ENCODE results near the gene CFAP299.

CFAP299 gene

DNA sequence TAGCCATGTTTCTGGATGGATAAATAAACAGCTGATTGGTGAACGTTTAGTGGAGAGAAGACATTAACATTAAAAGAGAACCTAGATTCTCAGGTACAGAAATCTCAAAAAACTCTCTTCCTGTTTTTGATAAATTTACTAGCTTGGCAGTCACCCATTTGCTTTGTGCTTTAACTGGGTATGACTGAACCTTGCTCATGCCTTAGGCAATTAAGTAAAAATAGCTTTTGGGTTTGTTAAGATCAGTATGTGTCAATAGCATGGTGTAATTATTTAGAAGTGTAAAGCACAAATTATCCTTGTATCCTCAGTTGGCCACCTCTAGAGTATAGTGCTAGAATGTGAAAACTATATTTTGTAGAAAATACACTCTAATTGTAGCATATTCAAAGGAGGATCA is 200.0 kb downstream of the CFAP299 start:
- Mint-ChIP-seq H3K27ac (no peak overlapping the region), H3K27me3 (no peaks in the 10 kb centered on the region), H3K4me3 (no peak overlapping the region), H3K36me3 (no peaks in the 10 kb centered on the region), H3K9me3 (no peaks in the 10 kb centered on the region), H3K4me1 (no peaks in the 10 kb centered on the region)
- no peak for ATAC-seq

- peaks cover 12% of the 10 kb centered on the region for H3K4me1 Mint-ChIP-seq
- H3K9me3 Mint-ChIP-seq, result no peaks in the 10 kb centered on the region
- H3K36me3 Mint-ChIP-seq, result no peaks in the 10 kb centered on the region
- no peak for ATAC-seq
- H3K27ac Mint-ChIP-seq, result no peak overlapping the region
- peaks cover 13% of the 10 kb centered on the region for H3K27me3 Mint-ChIP-seq
- H3K4me3 Mint-ChIP-seq, result no peak overlapping the region
Measured at GRCh38 chr4:80538276-80538926, 202.9 kb downstream of the CFAP299 start.

DNA sequence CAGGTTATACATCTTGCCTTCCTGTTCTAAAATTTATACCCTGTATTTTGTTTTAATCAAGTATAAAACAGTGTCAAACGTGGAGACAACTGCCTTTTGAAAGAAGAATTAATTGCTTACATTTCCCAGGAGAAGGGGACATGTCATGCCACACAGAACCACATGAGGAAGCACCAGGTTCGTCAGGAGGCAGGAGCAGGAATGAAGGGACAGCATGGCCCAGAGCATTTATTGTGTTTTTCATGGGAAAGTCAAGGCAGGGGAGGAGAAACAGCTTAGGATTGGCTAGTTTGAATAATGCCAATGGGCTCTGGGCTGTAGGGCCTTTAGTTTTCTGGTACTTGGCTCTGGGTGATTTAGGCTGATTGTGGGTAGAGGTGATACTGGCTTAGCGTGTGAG is 203.7 kb downstream of the CFAP299 start:
- no peaks in the 10 kb centered on the region for H3K36me3 Mint-ChIP-seq
- peaks cover 17% of the 10 kb centered on the region for H3K4me1 Mint-ChIP-seq
- H3K9me3 Mint-ChIP-seq, result no peaks in the 10 kb centered on the region
- H3K27me3 Mint-ChIP-seq, result peaks cover 13% of the 10 kb centered on the region
- no peak overlapping the region for H3K27ac Mint-ChIP-seq
- no peak for ATAC-seq
- no peak overlapping the region for H3K4me3 Mint-ChIP-seq

DNA sequence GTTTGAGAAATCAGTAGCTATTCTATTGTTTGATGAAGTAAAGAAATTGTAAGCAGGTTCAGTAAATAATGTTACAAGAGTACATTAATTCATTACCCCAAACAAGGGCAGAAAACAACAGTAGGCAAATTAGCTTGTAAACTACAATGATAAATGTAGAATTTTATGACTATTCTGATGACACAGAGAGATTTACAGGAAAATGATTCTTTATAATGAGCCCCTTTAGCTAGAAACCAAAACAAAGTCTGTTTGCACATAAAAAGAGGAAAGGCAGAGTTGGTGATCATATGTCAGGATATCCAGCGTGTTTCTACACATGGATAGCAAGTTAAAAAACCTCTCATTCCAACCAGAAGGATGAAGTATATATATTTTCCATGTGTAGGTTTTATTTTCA is 204.8 kb downstream of the CFAP299 start:
- Mint-ChIP-seq H3K36me3 (no peaks in the 10 kb centered on the region), H3K27ac (no peak overlapping the region), H3K4me3 (no peak overlapping the region), H3K27me3 (peaks cover 13% of the 10 kb centered on the region), H3K9me3 (no peaks in the 10 kb centered on the region), H3K4me1 (peaks cover 17% of the 10 kb centered on the region)
- ATAC-seq, result no peak

GRCh38 chr4:80540785-80541469 is 205.4 kb downstream of the CFAP299 start:
- Mint-ChIP-seq H3K4me1 (peaks cover 17% of the 10 kb centered on the region), H3K27me3 (peaks cover 13% of the 10 kb centered on the region), H3K4me3 (no peak overlapping the region), H3K27ac (no peak overlapping the region), H3K9me3 (no peaks in the 10 kb centered on the region), H3K36me3 (no peaks in the 10 kb centered on the region)
- peak; percentile 81 for ATAC-seq

DNA sequence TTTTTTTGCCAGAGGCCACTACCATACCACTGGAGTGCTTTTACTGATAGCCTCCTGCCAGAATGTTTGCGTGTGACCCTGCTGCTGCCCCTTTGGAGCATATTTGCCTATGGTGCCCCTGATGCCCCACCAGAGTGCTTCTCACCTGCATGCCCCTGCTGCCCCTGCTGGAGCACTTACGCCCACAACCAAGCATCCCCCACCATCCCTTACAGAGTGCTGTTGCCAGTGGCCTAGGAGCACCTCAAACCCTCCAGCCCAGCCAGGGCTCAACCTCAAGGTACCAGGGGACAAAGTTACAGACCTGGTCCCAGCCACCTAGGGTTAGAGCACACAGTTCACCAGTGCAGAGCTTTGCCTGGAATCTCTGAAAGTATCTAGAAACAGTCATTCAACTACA is 207.2 kb downstream of the CFAP299 start:
- Mint-ChIP-seq H3K9me3 (no peaks in the 10 kb centered on the region), H3K4me3 (no peak overlapping the region), H3K4me1 (peaks cover 17% of the 10 kb centered on the region), H3K27ac (no peak overlapping the region), H3K36me3 (no peaks in the 10 kb centered on the region), H3K27me3 (peaks cover 13% of the 10 kb centered on the region)
- ATAC-seq, result peak; percentile 10

DNA sequence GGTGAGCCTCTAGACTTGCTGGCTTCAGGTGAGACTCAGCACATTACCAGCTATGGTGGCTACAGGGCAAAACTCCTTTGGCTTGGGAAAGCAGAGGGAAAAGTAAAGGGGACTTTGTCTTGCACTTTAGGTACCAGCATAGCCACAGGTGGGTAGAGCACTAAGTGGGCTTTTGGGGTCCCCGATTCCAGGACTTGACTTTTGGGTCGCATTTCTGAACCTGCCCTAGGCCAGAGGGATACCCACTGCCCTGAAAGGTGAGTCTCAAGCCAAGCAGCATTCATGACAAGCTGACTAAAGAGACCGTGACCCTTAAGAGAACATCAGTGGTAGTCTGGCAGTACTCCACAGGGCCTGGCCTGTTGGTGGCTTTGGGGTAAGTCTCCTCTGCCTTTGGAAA is 224.8 kb downstream of the CFAP299 start:
- no peak for ATAC-seq
- no peak overlapping the region for H3K27ac Mint-ChIP-seq
- H3K9me3 Mint-ChIP-seq, result peaks cover 3% of the 10 kb centered on the region
- no peaks in the 10 kb centered on the region for H3K4me1 Mint-ChIP-seq
- H3K36me3 Mint-ChIP-seq, result peaks cover 8% of the 10 kb centered on the region
- no peak overlapping the region for H3K4me3 Mint-ChIP-seq
- H3K27me3 Mint-ChIP-seq, result peaks cover 13% of the 10 kb centered on the region

- no peaks in the 10 kb centered on the region for H3K4me1 Mint-ChIP-seq
- peak; percentile 8 for ATAC-seq
- H3K27ac Mint-ChIP-seq, result no peak overlapping the region
- no peak overlapping the region for H3K4me3 Mint-ChIP-seq
- peaks cover 11% of the 10 kb centered on the region for H3K27me3 Mint-ChIP-seq
- peaks cover 3% of the 10 kb centered on the region for H3K9me3 Mint-ChIP-seq
- H3K36me3 Mint-ChIP-seq, result peaks cover 8% of the 10 kb centered on the region
Measured at GRCh38 chr4:80566203-80566872, 230.8 kb downstream of the CFAP299 start.

GRCh38 chr4:80568891-80569290 is 233.4 kb downstream of the CFAP299 start:
- ATAC-seq, result no peak
- no peak overlapping the region for H3K4me3 Mint-ChIP-seq
- no peaks in the 10 kb centered on the region for H3K36me3 Mint-ChIP-seq
- H3K27ac Mint-ChIP-seq, result no peak overlapping the region
- H3K27me3 Mint-ChIP-seq, result no peaks in the 10 kb centered on the region
- no peaks in the 10 kb centered on the region for H3K4me1 Mint-ChIP-seq
- no peaks in the 10 kb centered on the region for H3K9me3 Mint-ChIP-seq

- Mint-ChIP-seq H3K27me3 (no peaks in the 10 kb centered on the region), H3K36me3 (no peaks in the 10 kb centered on the region), H3K4me3 (no peak overlapping the region), H3K4me1 (no peaks in the 10 kb centered on the region), H3K9me3 (peaks cover 4% of the 10 kb centered on the region), H3K27ac (no peak overlapping the region)
- ATAC-seq, result no peak
Measured at GRCh38 chr4:80576796-80577195, 241.3 kb downstream of the CFAP299 start.

DNA sequence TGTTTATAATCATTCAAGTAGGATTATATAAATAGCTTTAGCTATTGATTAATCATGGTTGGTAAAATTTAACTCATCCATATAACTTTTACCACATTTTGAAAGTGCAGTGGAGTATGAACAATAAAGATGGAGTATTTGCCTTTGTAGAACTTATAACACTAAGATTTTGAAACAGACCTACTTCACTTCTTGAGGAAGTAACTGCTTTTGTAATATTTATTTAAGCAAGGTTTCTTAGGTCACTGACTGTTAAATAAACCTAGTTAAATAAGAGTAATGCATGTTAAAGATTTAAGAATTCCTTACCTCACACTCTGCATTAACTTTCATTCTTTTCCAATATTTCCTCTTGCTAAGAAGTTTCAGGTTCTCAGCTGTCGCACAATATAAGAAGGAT is 242.5 kb downstream of the CFAP299 start:
- no peak overlapping the region for H3K4me3 Mint-ChIP-seq
- peaks cover 5% of the 10 kb centered on the region for H3K4me1 Mint-ChIP-seq
- no peaks in the 10 kb centered on the region for H3K27me3 Mint-ChIP-seq
- no peak overlapping the region for H3K27ac Mint-ChIP-seq
- H3K36me3 Mint-ChIP-seq, result no peaks in the 10 kb centered on the region
- ATAC-seq, result no peak
- H3K9me3 Mint-ChIP-seq, result peaks cover 4% of the 10 kb centered on the region

- H3K4me3 Mint-ChIP-seq, result no peak overlapping the region
- H3K27ac Mint-ChIP-seq, result no peak overlapping the region
- no peaks in the 10 kb centered on the region for H3K36me3 Mint-ChIP-seq
- peaks cover 22% of the 10 kb centered on the region for H3K27me3 Mint-ChIP-seq
- H3K9me3 Mint-ChIP-seq, result no peaks in the 10 kb centered on the region
- ATAC-seq, result no peak
- peaks cover 10% of the 10 kb centered on the region for H3K4me1 Mint-ChIP-seq
Measured at GRCh38 chr4:80585542-80585941, 250.0 kb downstream of the CFAP299 start.

DNA sequence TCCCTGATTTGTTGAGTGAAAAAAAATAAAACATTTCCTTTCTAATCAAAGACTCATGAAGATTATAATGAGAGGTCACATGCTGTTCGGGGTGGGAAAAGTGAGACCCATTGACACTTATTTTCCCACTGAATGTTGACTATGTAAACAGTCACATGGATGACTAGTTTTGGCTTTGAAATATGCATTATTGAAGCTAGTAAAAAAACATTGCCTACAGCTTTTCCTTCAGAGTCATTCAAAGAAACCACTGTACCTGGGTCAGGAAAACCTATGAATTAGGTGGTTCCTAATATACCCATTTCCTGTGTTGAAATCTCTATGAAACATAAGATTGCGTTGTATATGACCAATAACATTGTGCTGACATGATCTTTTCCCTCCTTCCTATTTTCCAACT is 251.2 kb downstream of the CFAP299 start:
- peaks cover 22% of the 10 kb centered on the region for H3K27me3 Mint-ChIP-seq
- no peak overlapping the region for H3K27ac Mint-ChIP-seq
- peaks cover 10% of the 10 kb centered on the region for H3K4me1 Mint-ChIP-seq
- no peak for ATAC-seq
- H3K4me3 Mint-ChIP-seq, result no peak overlapping the region
- H3K36me3 Mint-ChIP-seq, result no peaks in the 10 kb centered on the region
- H3K9me3 Mint-ChIP-seq, result no peaks in the 10 kb centered on the region

DNA sequence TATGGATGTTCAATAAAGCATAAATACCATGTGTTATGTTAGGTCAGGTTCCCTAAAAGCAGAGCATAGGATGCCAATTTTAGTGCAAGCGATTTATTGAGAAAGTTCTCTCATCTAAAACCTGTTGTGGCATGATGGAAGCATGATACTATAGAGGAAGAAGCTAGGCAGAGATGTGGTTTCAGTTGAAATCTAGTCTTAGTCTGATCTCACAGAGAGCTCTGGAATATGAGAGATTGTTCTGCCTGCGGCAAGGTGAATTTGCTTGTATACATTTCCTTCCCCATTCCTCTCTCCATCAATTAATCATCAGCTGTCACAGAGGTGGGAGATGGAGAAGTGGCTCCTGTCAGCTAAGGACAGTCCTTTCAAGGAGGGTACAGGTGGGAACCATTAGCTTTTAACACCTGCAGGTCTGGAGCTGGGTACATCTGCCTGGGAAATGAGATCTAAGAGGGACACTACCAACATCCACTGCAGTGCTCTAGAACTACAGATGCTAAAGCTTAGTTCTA is 252.4 kb downstream of the CFAP299 start:
- peaks cover 5% of the 10 kb centered on the region for H3K4me1 Mint-ChIP-seq
- no peaks in the 10 kb centered on the region for H3K9me3 Mint-ChIP-seq
- peaks cover 22% of the 10 kb centered on the region for H3K27me3 Mint-ChIP-seq
- H3K4me3 Mint-ChIP-seq, result no peak overlapping the region
- ATAC-seq, result no peak
- no peak overlapping the region for H3K27ac Mint-ChIP-seq
- H3K36me3 Mint-ChIP-seq, result no peaks in the 10 kb centered on the region

GRCh38 chr4:80592950-80593349 is 257.4 kb downstream of the CFAP299 start:
- no peaks in the 10 kb centered on the region for H3K9me3 Mint-ChIP-seq
- H3K4me1 Mint-ChIP-seq, result peaks cover 9% of the 10 kb centered on the region
- peak; percentile 41 for ATAC-seq
- no peaks in the 10 kb centered on the region for H3K27me3 Mint-ChIP-seq
- H3K36me3 Mint-ChIP-seq, result no peaks in the 10 kb centered on the region
- H3K27ac Mint-ChIP-seq, result no peak overlapping the region
- no peak overlapping the region for H3K4me3 Mint-ChIP-seq

- Mint-ChIP-seq H3K36me3 (no peaks in the 10 kb centered on the region), H3K4me3 (no peak overlapping the region), H3K27ac (no peak overlapping the region), H3K27me3 (no peaks in the 10 kb centered on the region), H3K9me3 (no peaks in the 10 kb centered on the region), H3K4me1 (peaks cover 6% of the 10 kb centered on the region)
- no peak for ATAC-seq
Measured at GRCh38 chr4:80594701-80595100, 259.2 kb downstream of the CFAP299 start.
